Activated gamma-delta T cell treated with anti-CD3 and anti-CD28 coated beads, Interleukin-2, amount 50 U/mL, for 16 hours (primary cell): ENCODE measurements around the gene PNLIPRP2.

Experiments used
- DNase-seq: peaks from one replicate; pipeline ENCODE4 v3.0.0-alpha.2; 2020; ENCODE audit warnings: low read depth

PNLIPRP2 gene

DNA sequence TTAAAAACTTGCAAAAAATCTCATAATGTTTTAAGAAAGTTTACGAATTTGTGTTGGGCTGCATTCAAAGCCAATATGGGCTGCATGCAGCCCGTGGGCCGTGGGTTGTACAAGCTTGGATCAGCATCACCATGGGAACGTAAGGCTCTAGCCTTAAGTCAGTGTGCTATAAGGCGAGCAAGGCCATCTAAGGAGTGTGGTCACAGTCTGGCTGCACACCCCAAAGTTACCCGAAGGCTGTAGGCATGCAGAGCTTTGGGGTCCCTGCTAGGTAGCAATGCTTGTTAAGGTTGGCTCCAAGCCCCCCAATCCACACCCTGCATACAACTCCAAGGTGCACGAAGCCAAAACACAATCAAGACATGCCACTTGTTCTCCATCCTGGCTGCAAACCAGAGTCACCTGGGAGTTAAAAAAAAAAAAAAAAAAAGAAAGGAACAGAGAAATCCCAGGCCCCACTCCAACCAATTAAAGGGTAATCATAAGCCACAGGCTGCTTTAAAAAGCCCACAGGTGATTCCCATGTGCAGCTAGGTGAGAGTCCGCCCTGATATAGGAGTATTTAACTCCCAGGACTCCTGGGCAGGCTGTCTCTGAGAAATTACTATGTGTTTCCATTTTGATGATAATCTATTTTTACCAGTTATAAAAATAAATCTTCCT is 8.5 kb upstream of the PNLIPRP2 start:
- DNase-seq, result no peak

GRCh38 chr10:116613471-116613870 is 7.3 kb upstream of the PNLIPRP2 start:
- no peak for DNase-seq

GRCh38 chr10:116614796-116615195 is 6.0 kb upstream of the PNLIPRP2 start:
- DNase-seq, result no peak

GRCh38 chr10:116615199-116615776 is 5.5 kb upstream of the PNLIPRP2 start:
- DNase-seq, result no peak

- no peak for DNase-seq
These were observed 723 bp downstream of the PNLIPRP2 start for GRCh38 chr10:116621476-116621875.

DNA sequence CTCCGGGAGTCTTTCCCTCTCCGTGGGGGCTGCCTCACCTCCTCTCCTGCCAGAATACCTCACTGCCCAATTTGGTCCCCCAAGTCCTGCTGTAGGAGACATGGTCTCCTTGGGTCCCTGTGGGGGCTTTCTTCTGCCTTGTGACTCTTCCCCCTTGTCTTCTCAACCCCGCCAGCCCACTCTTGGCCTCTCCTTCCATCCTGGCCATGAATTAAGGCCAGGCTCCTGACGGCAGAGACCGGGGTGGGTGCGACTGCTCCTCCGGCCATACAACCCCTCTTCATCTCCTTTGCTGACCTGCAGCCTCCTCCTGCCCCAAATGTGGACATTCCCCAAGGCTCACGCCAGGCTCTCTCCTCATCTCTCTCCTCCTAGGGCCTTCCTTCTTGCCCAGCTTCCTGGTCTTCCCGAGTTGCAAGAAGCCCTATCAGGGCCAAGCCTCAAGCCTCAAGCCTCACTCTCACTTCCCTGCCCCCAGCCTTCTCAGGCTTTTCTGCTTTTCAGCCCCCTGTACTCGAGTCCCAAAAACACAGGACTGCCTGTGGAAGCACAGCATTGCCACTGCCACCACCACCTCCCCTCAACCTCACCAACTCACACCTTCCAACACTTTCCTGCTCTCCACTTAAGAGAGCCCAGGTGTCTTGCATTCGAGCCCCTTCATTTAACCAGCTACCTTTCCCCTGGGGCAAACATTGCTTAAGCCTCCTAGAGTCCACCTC is 1.3 kb downstream of the PNLIPRP2 start:
- no peak for DNase-seq

- DNase-seq, result no peak
These were observed 5.1 kb downstream of the PNLIPRP2 start for GRCh38 chr10:116625845-116626244.

- DNase-seq, result no peak
These were observed 6.1 kb downstream of the PNLIPRP2 start for GRCh38 chr10:116626815-116627214.

DNA sequence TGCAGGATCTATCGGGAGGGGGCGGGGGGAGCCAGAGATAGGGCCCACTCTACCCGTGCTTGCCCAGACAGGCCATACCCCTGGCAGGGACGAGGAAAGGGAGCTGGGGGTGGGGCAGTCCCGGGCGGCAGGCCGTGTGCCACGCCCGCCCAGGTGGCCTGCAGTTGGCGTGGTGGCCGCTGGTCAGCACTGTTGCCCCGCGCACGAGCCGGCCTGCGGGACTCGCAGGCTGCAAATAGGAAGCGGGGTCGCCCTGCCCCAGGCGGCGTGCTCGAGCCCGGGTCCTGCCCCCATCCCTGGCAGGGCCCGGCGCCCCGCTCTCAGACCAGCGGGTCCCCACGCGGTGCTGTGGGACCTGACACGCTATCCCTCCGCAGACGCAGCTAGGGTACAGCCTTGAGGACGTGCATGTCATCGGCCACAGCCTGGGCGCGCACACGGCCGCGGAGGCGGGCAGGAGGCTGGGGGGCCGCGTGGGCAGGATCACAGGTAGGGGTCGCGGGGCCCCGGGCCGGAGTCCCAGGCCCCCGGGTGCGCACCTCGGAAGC is 6.7 kb downstream of the PNLIPRP2 start:
- no peak for DNase-seq

- no peak for DNase-seq
These were observed 8.6 kb downstream of the PNLIPRP2 start for GRCh38 chr10:116629340-116629739.

DNA sequence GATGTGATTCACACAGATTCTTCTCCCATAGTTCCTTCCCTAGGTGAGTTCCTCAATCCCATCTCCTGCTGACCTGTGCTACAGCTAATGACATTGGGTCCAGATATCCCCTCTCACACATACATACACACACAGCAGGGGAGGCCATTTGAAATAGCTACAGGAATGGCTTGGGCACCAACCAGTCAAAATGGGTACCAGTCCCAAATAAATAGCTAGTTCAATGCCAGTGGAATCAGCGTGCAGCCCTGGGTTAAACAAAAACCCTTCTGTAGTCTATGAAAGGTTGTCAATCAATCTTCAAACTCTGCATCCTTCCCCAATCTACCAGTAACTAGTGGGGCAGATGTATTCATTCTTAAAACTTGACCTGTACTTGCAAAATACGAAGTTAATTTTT is 9.3 kb downstream of the PNLIPRP2 start:
- DNase-seq, result no peak

DNA sequence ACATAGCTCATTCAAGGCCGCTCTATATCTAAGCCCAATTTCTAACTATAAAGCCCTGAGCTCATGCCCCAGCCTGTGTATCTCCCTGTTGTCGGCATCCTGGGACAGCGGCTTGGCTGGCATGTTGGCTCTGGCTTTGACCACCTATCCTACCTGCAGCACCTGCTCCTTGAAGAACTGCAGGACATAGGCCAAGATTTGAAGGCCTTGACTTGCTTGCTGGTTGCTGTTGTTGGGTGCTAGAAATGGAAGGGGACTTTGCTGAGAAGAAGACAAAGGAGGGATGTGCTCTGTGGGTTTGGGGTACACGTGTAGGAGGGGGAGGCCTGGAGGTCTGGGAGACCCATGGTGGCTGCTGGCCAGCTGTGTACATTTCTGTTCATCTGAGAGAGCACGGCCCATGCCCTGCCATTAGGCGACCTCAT is 11.1 kb downstream of the PNLIPRP2 start:
- DNase-seq, result no peak

DNA sequence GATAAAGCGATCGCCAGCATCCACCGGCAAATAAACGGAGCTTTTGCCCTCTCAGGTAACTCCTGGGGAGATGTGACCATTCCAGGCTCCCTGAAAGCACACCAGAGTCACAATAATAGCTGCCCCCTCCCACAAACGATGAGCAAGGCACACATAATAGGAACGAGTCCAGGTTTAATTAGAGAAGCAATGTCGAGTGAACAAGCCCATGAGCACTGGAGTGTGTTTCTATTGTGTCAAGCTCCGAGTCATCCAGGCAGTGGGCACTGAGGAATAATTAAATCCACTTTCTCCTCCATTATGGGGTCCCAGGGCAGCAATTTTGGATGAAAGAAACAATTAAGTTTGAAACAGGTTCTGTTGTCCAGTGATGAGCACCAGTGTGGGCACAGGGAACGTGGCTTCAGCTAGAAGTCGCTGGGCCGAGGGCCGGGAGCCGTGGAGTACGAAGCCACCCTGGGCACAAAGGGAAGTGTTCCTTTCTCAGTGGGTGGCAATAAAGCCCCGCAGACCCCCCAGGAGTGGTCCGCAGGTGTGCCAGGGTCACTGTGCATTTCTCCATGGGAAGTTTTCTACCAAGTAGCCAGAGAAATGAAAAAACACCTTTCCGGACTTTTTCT is 12.0 kb downstream of the PNLIPRP2 start:
- no peak for DNase-seq

DNA sequence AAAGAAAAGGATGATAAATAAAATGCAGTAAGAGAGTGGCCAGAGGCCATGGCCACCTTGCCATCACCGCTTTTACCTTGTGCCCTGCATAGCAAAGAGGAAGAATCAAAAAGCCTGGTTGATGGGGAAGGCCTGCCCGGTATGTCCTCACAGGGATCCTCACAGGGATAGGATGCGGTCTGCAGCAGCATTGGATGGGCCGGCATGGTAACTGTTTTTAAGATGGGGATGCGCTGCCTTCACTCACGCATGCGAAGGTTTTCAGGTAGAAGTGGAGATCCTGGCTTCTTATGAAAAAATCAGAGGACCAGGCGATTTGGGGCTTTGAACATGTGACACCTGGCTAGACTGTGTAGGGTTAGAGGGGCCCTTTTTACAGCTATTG is 12.5 kb downstream of the PNLIPRP2 start:
- DNase-seq, result no peak

GRCh38 chr10:116634126-116634975 is 13.6 kb downstream of the PNLIPRP2 start:
- DNase-seq, result no peak

DNA sequence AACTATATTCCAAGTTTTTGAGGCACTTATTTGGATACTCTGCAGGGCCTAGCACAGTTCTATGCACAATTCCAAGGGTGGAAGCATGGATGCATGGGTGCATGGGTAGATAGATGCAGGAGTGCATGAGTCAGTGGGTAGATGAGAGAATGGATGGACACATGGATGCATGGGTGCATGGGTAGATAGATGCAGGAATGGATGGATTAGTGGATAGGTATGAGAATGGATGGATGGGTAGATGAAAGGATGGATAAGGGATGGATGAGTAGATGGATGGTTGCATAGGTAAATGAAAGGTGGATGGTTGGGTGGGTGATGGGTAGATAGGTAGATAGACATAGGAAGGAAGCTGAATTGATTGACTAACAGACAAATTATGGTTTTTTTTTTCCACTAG is 15.6 kb downstream of the PNLIPRP2 start:
- DNase-seq, result no peak

GRCh38 chr10:116636976-116637375 is 16.2 kb downstream of the PNLIPRP2 start:
- no peak for DNase-seq

- no peak for DNase-seq
These were observed 17.1 kb downstream of the PNLIPRP2 start for GRCh38 chr10:116637830-116638229.

- DNase-seq, result no peak
These were observed 25.7 kb downstream of the PNLIPRP2 start for GRCh38 chr10:116646502-116646901.

GRCh38 chr10:116648903-116649302 is 28.1 kb downstream of the PNLIPRP2 start:
- DNase-seq, result no peak

GRCh38 chr10:116653885-116654284 is 33.1 kb downstream of the PNLIPRP2 start:
- DNase-seq, result no peak

DNA sequence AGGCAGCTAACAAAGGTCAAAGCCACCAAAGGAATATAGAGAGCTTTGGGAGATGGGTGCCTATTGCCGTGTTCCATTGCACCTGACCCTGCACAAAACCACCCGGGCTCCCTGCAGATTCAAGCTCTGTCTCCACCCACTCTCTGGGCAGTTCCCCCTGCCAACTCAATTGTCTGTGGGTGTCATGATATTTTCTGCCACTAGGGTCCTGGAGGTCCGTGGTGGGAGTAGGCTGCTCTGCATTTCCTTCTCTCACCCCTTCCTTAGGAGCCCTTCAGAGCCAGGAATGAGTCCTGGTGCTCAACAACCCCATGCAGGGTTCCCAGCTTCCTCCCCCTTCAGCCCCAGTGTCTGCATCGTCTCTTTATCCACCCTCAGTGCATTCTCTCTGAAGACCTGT is 34.1 kb downstream of the PNLIPRP2 start:
- no peak for DNase-seq
